Activated naive CD8-positive, alpha-beta T cell (primary cell): Measurements from ENCODE around the gene SOX1.

ENCODE experiments used
- H3K27ac Mint-ChIP-seq: one replicate; pipeline ENCODE4 v1.8.0; 2021; ENCODE audit warnings: mixed read lengths
- H3K27me3 Mint-ChIP-seq: one replicate; pipeline ENCODE4 v1.8.0; 2021; ENCODE audit warnings: mixed read lengths
- H3K36me3 Mint-ChIP-seq: one replicate; pipeline ENCODE4 v1.8.0; 2021; ENCODE audit warnings: mixed read lengths
- H3K4me1 Mint-ChIP-seq: one replicate; pipeline ENCODE4 v1.8.0; 2021; ENCODE audit warnings: low read depth, mixed read lengths
- H3K4me3 Mint-ChIP-seq: one replicate; pipeline ENCODE4 v1.8.0; 2021; ENCODE audit warnings: mild to moderate bottlenecking, mixed read lengths
- H3K9me3 Mint-ChIP-seq: one replicate; pipeline ENCODE4 v1.8.0; 2021; ENCODE audit warnings: low read depth, mixed read lengths

SOX1 gene

DNA sequence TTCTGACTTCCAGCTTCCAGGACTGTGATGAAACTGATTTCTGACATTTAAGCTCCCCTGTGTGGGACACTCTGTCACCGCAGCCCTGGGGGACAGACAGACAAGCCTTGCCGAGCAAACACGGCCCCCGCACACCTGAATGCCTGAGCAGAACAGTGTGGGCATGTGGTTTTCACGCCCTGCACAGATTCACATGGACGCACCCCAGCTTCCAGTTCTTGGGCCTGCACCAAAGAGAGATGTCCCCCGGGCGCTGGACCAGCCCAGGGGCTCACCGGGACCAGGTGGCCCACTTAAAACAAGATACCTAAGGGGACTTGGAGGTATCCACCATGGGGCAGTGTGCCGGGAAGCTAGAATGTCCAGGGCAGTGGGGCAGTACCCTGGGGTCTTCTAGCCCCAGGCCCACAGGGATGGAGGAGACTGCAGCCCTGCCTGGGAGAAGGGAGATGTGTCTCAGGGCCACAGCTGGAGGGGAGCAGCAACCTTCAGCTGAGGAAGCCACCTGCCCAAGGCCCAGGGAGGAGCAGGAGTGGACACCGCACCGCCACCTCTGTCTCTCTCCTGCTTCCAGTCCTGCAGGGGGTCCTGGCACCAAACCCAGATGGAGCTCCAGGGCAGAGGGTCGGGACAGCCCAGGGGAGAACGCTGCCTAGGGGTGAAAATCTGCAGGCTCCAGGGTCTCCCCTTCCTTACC lies 50.5 kb downstream of the SOX1 start:
- Mint-ChIP-seq H3K27me3 (peaks cover 11% of the 10 kb centered on the region), H3K4me1 (no peaks in the 10 kb centered on the region), H3K9me3 (no peaks in the 10 kb centered on the region), H3K4me3 (no peak overlapping the region), H3K36me3 (no peaks in the 10 kb centered on the region), H3K27ac (no peak overlapping the region)

DNA sequence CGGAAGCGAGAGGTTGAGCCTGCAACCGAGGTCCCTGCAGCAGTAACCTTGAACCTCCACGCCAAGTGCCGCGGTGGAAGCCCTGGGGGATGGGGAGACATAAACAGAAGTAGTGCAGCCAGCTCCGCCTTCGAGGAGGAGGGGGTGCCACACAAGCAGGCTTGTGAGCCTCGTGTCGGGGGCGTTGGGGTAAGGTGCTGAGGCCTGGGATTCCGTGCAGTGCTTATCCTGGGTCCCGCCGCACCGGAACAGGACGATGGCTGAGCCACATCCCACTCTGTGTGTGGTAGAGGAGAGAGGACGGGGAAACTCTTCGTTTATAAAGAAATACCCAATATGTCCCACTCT lies 51.0 kb downstream of the SOX1 start:
- Mint-ChIP-seq H3K4me3 (no peak overlapping the region), H3K36me3 (no peaks in the 10 kb centered on the region), H3K4me1 (no peaks in the 10 kb centered on the region), H3K27ac (no peak overlapping the region), H3K27me3 (peaks cover 11% of the 10 kb centered on the region), H3K9me3 (no peaks in the 10 kb centered on the region)

DNA sequence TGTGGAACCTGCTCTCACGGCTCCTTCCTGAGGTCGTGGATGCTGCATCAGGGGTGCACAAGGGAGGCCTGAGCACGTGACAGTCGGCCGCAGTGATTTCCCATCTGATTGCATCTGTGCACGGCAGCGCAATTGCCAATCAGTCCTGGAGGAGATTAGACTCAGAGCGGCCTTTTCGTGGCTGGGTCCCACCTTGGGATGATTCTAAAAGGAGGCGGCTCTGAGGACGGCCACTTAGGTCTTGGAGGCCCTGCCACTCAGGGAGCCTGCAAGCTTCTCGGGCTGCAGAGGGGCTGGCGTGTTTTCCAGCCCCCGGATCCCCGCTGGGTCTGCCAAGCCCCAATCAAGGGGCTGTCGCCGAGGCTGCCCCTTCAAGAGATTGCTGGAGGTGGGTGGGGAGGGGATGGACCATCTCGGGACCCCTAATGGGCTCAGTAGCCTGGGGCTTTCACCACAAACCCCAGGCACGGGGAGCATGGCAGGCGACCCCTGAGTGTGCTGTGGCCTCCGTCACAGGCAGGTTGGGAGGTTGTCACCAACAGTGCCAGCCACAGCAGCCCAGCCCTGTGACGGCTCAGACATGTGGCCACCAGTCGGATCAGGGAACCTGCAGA lies 51.6 kb downstream of the SOX1 start:
- no peaks in the 10 kb centered on the region for H3K4me1 Mint-ChIP-seq
- H3K27me3 Mint-ChIP-seq, result peaks cover 6% of the 10 kb centered on the region
- no peak overlapping the region for H3K4me3 Mint-ChIP-seq
- H3K27ac Mint-ChIP-seq, result no peak overlapping the region
- no peaks in the 10 kb centered on the region for H3K9me3 Mint-ChIP-seq
- no peaks in the 10 kb centered on the region for H3K36me3 Mint-ChIP-seq

- Mint-ChIP-seq H3K9me3 (no peaks in the 10 kb centered on the region), H3K27ac (no peak overlapping the region), H3K4me1 (no peaks in the 10 kb centered on the region), H3K27me3 (peaks cover 5% of the 10 kb centered on the region), H3K36me3 (no peaks in the 10 kb centered on the region), H3K4me3 (no peak overlapping the region)
Observed at GRCh38 chr13:112119192-112120030, 52.5 kb downstream of the SOX1 start.

DNA sequence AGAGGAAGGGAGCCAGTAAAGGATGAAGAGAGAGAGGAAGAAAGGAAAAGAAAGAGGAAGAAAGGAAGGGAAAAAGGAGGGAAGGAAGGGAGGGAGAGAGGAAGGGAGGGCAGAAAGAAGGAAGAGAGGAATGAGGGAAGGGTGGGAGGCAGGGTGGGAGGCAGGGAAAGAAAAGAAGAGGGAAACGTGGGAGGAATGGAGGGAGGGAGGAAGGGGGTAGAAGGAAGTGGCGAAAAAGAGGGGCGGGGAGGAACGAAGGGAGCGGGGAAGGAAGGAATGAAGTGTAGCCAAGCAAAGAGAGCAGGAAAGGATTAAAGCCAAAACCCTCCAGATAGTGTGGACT lies 53.1 kb downstream of the SOX1 start:
- Mint-ChIP-seq H3K4me3 (no peak overlapping the region), H3K27ac (no peak overlapping the region), H3K27me3 (peaks cover 5% of the 10 kb centered on the region), H3K4me1 (no peaks in the 10 kb centered on the region), H3K9me3 (no peaks in the 10 kb centered on the region), H3K36me3 (no peaks in the 10 kb centered on the region)
